Measurements from ENCODE around the gene PBRM1.
A peak's percentile ranks its signal among the peaks of the same experiment; 100 is the strongest.

The PBRM1 gene

DNA sequence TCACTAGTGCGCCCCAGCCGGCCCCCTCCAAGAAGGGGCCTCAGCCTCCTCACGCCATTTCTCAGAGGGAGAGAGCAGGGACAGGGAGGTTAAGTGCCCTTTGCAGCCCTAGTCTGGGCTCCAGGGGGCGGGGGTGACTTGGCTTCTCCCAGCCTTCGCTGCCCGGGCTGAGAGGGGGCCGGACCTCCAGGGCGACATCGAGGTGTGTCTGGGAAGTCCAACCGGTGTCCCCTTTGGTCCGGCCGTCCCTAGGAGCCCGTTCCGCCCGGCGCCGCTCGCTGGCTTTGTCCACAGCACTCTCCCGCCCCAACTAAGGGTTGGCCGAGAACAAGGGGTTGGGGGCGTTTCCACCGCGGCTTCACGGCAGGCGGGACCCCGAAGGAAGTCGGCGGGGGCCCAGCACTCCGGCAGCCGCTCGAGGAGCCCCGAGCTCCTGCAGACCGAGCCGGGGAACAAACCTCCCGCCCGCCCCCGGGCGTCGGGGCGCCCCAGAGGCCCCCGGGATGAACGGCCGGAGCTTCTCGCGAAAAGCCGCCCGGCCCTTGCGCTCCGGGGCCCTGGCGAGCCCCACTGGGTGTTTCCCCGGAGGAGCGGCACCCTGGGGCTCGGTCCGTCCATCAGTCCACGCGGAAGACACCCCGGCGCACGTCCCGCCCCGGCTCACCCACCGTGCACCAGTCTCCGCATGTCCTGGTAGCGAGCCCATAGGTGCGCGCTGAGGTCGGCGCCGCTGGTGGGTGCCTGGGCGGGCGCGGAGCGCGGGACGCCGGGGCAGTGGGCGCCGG is 152.7 kb downstream of the PBRM1 start:
- TF ChIP-seq, protein P1, sequence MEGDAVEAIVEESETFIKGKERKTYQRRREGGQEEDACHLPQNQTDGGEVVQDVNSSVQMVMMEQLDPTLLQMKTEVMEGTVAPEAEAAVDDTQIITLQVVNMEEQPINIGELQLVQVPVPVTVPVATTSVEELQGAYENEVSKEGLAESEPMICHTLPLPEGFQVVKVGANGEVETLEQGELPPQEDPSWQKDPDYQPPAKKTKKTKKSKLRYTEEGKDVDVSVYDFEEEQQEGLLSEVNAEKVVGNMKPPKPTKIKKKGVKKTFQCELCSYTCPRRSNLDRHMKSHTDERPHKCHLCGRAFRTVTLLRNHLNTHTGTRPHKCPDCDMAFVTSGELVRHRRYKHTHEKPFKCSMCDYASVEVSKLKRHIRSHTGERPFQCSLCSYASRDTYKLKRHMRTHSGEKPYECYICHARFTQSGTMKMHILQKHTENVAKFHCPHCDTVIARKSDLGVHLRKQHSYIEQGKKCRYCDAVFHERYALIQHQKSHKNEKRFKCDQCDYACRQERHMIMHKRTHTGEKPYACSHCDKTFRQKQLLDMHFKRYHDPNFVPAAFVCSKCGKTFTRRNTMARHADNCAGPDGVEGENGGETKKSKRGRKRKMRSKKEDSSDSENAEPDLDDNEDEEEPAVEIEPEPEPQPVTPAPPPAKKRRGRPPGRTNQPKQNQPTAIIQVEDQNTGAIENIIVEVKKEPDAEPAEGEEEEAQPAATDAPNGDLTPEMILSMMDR (IDR thresholded peaks at IDR 0.05; ENCODE audit: low read depth, low read length, missing control alignments), result no peak
- peak overlapping the region; percentile 75 for H3K4me3 ChIP-seq (replicated peaks; ENCODE audit: low read depth, low read length)
- no peak for DNase-seq (ENCODE audit: extremely low read depth, low read depth)

DNA sequence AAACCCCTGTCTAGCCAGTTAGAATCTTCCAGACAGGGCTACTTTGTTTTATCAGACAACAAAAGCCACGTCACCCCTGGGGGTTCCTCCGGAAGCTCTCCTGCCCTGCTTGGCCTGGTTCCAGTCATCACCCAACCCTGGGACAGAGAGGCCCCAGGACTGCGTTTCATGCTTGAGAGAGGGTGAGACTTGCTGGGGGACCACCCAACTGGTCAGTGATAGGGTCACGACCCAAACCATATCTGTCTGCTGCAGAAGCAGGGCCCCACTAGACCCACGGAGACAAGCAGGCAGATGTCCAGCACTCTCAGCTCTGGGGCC is 153.2 kb downstream of the PBRM1 start:
- TF ChIP-seq, protein P1 (IDR thresholded peaks at IDR 0.05; ENCODE audit: low read depth, low read length, missing control alignments), result no peak
- DNase-seq (ENCODE audit: extremely low read depth, low read depth), result no peak
- peak overlapping the region; percentile 75 for H3K4me3 ChIP-seq (replicated peaks; ENCODE audit: low read depth, low read length)

DNA sequence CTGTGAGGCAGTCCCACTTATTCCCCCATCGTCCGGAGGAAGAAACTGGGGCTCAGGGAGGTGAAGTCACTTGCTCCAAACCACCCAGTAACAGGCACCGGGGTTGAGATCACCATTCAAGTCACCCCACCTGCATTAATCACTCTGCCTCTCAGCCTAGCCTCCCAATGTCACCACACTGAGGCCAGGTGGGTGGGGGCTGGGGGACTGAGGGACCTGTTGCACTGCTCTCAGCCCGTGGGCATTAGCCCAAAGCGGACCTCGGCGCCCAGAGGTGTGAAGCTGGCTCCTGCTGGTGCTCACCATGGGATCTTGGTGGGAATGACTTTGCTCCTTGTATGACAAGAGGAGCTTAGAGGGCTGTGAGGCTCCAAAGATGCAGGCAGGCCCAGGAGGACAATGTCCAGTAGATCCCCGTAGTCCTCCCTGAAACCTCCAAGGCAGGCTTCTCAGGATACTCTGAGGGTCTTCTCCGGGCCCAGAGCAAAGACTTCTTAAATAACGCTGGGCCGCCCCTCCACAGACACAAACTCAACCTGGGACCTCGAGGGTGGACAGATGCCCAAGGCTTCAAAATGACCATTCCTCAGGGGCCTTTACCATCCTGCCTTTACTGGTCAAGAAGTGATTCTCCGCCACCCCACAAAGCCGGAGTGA is 153.7 kb downstream of the PBRM1 start:
- DNase-seq (ENCODE audit: extremely low read depth, low read depth), result no peak
- TF ChIP-seq, protein P1 (IDR thresholded peaks at IDR 0.05; ENCODE audit: low read depth, low read length, missing control alignments), result no peak
- H3K4me3 ChIP-seq (replicated peaks; ENCODE audit: low read depth, low read length), result peak overlapping the region; percentile 75

DNA sequence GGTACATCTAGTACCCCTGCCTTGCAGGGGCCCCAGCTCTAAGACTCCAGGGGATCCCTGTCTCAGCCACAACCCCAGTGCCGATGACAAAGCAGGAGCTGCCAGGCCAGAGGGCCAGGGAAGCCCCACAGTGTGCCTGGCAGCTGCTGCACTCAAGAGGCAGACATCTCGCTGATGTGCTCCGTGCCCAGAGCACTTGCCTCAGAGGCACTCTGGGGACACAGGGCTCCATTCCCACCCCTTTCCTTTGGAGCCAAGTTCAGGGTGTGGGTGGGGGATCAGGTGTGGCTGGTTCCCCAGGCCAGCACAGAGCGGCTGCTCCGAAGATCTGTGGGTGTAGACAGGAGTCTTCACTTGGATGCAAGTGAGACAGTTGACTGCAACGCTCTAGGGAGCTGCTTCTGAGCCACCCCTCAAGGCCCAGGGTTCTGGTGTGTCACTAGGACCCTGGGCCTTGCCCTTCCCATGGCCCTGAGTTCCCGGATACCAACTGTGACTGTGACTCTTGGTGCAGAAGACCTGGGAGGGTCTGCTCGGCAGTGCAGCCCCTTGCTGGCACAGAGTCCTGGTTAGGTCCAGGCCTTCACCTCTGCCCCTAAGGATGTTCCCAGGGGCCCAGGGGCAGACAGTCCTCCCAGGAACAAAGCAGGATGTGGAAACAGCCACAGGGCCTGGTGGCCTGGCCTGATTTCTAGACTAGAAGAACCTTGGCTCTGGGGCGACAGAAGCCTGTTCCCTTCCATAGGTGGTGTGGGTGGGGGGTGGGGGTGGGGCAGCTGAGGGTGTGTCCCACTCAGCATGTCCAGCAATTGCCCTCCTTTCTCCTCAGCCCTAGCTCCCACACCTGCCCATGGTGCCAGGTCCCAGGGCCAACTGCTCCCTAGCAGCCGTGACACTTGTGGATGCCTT is 154.5 kb downstream of the PBRM1 start:
- DNase-seq (ENCODE audit: extremely low read depth, low read depth), result no peak
- TF ChIP-seq, protein P1 (IDR thresholded peaks at IDR 0.05; ENCODE audit: low read depth, low read length, missing control alignments), result no peak
- peak overlapping the region; percentile 75 for H3K4me3 ChIP-seq (replicated peaks; ENCODE audit: low read depth, low read length)

DNA sequence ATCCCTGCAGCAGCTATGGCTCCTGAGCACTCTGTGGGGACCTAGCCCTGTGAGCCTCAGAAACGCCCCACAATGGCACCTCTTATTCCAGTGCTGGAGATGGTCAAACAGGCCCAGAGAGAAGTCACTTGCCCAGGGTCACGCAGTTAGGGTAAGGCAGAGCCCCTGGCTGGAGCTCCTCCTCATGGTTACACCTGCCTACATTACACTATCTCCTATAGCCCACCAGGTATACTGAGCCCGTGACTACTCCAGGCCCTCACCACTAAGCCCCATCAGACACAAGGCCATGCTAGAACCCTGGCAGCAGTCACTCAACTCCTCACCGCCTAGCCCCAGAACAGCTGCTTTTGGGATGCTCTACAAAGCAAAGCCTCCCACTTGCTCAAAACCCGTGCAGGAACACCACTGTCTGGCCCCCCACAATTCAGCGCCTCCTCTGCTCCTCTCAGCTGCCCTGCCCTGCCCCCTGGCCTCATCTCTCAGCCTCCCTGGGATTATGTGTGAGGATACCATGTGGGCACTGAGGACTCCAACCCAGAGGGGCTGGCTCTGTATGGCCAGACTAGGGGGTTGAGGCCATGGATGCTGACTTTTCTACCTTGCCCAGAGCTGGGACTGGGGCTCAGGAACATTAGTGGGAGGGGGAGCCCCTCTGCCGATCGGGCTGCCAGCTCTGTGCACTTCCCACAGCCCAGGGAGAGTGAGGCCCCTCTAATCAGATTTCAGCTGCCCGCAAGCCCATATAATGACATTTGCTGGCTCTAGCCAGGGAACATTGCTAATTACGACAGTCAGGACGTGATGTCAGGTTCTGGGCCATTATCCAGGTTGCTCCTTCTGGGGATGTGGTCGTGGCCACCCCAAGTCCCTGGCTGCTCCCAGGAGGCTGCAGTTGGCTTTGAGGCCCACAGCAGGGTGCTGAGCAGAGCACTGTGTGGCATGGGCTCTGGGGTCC is 156.1 kb downstream of the PBRM1 start:
- no peak for DNase-seq (ENCODE audit: extremely low read depth, low read depth)
- no peak overlapping the region for H3K4me3 ChIP-seq (replicated peaks; ENCODE audit: low read depth, low read length)

More for the DNA sequence above, 156.1 kb downstream of the PBRM1 start:
- TF ChIP-seq, protein P1 (IDR thresholded peaks at IDR 0.05; ENCODE audit: low read depth, low read length, missing control alignments), result no peak
